Fibroblast of skin of scalp (primary cell): ENCODE results near the gene NCOA5.
"Not testable (repeated sequence)": the region's sequence is repeated elsewhere in the genome, so short reads cannot be mapped to it uniquely, and the experiment has no call there.

Experiments used
- DNase-seq: peaks from one replicate; pipeline ENCODE4 v3.0.0-alpha.2; 2013

Gene NCOA5

DNA sequence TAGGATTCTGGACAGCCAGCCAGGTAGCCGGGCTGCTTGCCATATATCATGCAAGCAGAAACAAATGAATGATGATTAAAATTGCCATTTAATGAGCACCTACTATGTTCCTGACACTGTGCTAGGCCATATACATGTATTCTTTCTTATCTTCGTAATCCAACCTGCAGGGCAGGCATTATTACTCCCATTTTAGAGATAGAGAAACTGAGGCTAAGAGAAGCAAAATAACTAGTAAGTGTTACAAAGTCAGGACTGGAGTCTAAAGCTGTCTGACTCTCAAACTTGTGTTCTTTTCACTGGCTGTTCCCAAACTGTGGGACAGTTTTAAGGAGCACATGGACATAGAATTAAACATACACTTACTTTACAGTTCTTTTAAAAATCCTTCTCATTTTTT lies 30.4 kb upstream of the NCOA5 start:
- no peak for DNase-seq

DNA sequence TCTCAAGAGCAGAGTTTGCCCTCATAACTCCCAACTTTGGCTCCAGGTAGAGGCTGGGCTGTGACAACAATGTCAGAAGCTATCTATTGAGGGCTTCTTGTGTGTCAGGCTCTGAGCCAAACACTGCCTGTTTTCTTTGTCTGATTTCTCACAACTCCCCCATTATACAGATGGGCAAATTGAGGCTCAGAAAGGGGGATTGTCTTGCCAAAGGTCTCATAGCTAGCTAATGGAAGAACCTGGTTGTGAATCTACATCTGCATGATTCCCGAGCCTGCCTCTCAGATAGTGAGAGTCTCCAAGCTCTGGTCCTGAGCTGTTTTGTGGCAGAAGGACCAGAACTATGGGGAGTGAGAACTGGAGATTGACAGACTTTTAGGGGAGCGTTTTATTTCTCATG lies 29.8 kb upstream of the NCOA5 start:
- DNase-seq: no peak

DNA sequence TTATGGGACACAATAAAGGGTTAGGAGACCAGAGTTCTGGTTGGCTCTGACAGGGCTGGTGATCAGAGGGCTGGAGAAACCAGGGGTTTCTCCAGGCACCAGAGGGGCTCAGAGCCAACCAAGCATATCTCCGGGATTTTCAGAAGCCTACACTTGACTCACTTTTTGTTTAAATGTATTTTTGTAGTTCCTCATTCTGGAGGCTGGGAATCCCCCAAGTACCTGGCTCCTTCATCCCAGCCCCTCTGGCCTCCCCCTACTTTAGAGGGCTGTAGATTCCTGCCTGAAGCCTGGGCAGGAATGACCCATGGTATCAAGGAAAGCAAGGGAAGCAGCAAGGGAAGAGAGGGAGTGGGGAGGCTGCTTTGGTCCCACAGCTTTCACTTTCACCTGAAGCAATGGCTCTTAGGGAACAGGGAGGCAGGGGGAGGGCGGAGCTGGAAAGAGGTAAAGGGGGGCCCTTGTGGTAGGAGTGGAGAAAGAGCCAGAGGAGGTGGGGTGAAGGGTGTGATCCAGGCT lies 29.3 kb upstream of the NCOA5 start:
- DNase-seq: no peak

DNA sequence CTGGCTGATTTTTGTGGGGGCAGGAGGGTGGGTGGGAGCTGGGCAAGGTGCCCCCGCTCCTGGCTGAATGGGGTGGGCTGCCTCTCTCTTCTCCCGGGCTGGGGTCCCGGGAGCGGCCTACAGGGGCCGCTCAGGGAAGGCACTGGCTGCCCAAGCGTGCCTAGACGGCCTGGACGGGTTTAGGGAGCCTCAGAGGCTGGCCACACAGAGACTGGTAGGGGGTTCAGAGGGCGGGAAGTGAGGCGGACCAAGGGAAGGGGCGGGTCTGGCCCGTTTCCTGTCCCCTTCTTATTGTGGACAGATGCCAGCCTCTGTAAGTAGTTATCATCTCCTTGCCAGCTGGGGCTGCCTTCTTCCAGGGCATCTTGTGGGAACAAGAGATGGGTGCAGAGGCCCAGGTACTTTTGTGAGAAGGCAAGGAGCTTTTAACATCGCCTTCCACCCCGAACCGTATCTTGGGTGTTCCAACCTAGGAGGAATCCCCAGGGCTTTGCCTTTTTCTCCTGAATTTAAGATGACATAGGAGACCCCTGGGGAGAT lies 28.8 kb upstream of the NCOA5 start:
- peak; percentile 18 for DNase-seq

DNA sequence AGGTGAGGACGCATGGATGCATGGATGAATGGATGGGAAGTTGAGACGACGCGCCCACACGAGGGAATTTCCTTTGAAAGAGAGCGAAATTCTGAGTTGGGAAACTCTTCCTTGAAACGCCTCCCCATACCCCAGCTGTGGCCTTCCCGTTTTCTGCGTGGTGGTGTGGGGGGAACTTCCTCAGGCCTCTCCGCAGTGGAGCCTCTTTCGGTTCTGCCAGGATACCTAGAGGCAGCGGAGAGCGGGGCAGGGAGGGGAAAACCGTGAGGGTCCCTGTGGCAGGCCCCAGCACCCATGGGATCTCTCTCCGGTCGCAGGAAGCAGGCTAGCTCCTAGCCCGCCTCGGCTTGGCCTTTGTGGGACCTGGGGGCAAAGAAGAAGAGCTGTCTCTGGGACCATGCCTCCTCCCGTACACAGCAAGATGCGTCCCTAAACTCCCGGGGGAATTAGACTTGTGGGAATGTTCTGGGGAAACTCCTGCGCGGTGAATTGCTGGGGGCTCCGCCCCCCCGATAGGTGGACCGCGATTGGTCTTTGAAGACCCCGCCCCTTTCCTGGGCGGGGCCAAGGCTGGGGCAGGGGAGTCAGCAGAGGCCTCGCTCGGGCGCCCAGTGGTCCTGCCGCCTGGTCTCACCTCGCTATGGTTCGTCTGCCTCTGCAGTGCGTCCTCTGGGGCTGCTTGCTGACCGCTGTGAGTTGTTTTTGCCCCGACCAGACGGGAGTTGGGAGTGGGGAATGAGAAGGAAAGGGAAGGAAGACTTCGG lies 28.1 kb upstream of the NCOA5 start, which contains the start of gene CD40:
TSS of gene CD40 (plus strand) at position 611 of the 764 bp plus-strand sequence. CDS start at position 641, 30 bp downstream.
- peak; percentile 82 for DNase-seq

DNA sequence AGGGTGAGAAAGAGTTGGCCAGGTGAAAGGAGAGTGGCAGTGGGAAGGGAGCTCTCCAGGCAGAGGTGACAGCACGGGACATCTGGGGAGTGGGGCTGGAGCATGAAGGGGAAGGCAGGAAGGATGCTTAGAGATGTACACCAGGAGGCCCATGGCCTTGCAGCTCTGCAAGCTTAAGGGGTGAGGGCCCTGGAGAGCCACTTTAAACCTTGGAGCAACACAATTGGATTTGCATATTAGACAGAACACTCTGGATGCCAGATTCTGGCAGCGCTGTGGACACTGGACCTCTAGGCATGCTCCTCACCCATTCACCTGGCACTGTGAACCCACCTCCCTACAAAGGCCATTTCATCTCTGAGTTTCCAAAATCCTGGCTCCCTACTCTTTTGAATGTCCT lies 24.7 kb upstream of the NCOA5 start:
- no peak for DNase-seq

DNA sequence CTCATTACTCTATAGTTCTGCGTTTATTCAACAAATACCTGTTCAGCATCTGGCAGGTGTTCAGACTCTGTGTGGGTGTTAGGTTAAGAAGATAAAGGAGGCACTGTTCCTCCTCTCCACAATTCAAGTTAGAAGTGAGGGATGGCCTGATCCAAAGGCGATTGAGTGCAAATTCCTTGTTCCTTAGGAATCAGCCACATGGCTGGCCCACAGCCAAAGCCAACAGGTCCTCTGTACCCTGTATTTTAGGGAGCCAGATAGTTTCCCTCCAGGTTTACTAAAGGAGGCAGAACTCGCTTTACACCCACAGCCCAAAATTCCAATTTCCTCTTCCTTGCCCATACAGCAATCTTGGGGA lies 23.3 kb upstream of the NCOA5 start:
- no peak for DNase-seq

DNA sequence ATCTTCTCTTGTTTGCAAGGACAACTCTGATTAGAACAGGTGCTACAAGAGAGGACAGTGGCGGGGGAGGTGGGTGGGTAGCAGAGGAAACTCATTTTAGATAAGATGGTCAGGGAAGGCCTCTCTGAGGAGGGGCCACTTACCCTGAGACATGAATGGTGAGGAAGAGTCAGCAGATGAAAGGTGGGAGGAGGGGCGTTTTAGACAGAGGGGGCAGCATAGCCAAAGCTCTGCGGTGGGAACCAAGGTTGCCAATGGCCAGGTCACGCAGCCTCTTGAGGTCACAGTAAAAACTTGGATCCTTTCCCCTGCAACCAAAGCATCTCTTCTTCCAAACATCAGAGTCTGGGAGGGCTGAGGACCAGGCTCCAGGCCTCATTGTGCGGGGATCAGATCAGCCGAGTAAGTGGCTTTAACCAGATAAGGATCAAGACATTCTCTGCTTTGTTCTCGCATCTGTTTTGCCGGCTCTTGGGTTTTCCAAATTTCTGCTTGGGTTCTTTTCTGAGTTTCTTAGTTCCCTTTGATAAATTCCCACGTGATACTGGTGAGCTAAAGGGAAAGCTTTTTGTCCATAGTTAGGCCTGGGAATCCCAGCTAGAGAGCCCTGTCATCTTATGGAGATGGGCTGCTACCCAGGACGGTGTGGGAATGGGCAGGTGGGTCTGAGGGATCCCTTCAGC lies 22.8 kb upstream of the NCOA5 start:
- no peak for DNase-seq

DNA sequence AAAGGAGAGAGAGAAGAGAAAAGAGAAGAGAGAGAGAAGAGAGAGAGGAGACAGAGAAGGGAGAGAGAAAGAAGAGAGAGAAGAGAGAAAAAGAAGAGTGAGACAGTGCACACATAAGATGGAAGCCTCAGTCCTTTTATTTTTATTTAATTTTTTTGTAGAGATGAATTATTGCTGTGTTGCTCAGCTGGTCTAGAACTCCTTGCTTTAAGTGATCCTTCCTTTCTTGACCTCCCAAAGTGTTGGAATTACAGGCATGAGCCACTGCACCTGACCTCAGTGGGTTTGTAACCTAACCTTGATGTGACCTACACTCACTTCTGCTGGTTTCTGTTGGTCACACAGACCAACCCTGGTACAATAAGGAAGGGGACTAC lies 22.1 kb upstream of the NCOA5 start:
- no peak for DNase-seq

DNA sequence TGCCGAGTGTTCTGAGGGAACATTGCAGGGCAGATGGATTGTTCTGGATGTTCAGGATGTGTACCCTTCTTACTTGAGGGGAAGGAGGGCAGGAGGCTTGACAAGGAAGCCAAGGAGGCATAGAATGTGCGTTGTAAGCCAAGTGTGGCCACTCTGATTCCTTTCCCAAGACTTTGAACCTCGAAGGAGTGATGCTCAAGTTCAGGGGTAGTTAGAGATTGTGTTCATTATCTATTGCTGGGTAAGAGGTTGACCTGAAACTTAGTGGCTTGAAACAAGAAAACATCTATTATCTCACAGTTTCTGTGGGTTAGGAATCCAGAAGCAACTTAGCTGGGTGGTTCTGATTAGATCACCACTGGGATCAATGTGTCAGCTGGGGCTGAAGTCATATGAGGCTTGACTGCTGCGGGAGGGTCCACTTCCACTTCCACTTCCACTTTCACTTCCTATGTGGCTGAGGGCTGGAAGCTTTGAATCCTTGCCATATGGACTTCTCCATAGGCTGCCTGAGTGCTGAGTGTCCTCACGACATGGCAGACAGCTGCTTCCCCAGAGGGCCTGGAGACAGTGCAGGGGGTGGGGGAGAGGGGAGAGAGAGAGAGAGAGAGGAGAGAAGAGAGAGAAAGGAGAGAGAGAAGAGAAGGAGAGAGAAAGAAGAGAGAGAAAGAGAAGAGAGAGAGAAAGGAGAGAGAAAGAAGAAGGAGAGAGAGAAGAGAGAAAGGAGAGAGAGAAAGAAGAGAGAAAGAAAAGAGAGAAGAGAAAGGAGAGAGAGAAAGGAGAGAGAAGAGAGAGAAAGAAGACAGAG lies 21.5 kb upstream of the NCOA5 start:
- DNase-seq: no peak

DNA sequence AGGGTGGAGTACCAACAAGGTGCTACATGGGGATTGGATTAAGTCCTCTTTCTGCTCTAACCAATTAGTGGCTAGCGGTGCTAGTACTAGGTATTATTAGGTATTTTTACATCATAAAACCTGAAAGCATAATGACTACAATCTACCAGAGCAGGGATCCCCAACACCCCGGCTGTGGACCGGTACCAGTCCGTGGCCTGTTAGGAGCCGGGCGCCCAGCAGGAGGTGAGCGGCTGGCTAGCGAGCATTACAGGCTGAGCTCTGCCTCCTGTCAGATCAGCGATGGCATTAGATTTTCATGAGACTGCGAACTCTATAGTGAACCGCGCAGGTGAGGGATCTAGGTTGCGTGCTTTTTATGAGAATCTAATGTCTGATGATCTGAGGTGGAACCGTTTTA lies 19.2 kb upstream of the NCOA5 start:
- DNase-seq: no peak

DNA sequence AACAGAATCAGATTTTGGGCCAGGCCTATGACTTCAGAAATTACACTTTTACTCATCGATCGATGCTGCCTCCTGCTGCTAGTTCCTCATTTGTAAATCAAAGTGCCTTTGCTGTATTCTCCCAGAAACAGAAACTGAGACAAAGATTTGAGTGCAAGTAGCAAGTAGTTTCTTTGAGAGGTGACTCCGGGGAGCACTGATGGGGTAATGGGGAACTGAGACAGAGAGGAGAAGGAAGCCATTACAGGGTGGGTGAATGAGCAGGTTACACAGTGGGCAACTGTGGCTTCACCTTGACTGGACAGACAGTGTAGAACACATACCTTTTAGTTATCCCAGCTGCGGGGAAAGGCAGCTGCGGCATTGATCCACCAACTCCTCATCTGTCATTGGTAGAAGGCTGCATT lies 18.7 kb upstream of the NCOA5 start:
- DNase-seq: no peak

DNA sequence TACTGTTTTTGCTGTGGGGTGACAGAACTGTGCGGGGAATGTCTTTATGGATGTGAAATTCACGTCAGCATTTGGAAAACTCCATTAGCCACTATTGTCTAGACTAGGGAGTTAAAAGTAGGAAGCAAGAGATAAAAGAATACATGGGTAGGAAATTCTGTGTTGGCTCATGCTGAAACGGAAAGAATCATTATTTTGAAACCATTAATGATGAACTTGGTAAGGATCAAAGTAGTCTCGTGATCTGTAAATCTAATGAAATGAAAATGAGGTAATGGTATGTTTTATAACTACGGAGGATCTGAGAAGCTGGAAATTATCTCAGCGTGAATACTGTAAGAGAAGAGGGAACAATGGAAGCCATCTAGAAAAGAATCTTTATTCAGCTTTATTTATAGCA lies 17.3 kb upstream of the NCOA5 start:
- DNase-seq: no peak

DNA sequence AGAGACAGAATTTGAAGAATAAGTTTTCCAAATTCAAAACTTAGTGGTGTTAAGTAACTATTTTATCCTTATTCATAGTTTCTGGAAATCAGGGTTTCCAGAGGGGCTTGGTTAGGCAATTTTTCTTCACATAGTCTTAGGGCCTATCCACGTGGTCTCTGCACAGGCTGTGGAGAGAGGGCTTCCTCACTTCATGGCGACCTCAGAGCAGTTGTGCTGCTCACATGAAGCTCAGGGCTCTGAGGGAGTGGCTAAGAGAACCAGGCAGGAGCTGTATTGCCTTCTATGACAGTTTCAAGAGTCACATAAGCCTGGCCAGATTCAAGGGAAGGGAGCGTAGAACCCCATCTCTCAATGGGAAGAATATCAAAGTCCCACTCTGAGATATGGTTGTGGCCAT lies 14.5 kb upstream of the NCOA5 start:
- no peak for DNase-seq

DNA sequence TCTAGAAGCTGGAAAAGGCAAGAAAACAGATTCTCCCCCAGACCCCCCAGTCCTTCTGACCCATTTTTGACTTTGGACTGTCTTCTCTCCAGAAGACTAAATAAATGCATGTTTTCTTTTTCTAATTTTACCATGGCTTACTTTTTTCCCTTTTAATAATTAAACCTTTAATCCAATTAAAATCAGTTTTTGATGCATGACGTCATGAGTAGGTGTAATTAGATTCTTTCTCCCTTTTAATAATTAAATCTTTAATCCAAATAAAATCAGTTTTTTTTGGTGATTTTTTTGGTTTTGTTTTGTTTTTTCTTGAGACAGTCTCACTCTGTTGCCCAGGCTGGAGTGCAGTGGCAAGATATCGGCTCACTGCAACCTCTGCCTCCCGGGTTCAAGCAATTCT lies 13.2 kb upstream of the NCOA5 start:
- DNase-seq: no peak

DNA sequence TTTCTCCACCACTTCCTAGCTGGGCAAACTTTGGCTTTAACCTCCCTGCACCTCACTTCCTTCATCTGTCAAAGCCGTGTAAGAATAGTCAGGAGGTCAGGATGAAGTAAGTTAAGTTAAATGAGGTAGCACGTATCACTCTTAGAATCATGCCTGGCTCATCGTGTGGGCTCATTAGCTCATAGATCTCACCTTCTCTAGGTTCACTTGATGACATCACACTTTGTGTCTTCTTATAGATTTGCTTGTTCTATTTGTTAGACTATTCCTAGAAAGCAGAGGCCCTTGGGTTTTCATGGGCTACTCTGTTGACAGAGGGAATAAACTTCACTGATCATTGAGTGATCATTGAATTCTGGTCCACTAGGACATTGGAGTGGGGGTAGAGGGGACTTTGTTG lies 12.2 kb upstream of the NCOA5 start:
- no peak for DNase-seq

DNA sequence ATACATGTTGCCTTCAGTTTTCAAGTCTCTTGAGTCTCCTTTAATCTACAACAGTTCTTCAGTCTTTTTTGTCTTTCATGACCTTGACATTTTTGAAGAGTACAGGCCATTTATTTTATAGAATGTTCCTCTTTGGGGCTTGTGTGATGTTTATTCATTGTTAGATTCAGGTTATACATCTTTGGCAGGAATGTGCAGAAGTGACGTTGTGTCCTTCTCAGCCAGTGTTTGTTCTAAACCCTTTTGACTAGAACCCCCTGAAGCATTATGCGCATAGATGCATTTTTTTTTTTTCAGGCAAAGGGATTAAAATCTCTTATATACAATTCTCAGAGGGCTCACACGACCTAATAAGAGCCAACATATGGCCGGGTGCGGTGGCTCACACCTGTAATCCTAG lies 11.2 kb upstream of the NCOA5 start:
- no peak for DNase-seq

DNA sequence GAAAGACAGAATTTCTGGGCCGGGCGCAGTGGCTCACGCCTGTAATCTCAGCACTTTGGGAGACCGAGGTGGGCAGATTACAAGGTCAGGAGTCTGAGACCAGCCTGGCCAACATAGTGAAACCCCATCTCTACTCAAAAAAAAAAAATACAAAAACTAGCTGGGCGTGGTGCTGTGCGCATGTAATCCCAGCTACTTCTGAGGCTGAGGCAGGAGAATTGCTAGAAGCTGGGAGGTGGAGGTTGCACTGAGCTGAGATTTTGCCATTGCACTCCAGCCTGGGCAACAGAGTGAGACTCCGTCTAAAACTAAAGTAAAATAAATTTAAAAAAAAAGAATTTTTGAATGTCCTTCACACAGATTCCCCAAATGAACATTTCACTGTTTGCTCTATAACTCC lies 10.7 kb upstream of the NCOA5 start:
- DNase-seq: not testable (repeated sequence)

DNA sequence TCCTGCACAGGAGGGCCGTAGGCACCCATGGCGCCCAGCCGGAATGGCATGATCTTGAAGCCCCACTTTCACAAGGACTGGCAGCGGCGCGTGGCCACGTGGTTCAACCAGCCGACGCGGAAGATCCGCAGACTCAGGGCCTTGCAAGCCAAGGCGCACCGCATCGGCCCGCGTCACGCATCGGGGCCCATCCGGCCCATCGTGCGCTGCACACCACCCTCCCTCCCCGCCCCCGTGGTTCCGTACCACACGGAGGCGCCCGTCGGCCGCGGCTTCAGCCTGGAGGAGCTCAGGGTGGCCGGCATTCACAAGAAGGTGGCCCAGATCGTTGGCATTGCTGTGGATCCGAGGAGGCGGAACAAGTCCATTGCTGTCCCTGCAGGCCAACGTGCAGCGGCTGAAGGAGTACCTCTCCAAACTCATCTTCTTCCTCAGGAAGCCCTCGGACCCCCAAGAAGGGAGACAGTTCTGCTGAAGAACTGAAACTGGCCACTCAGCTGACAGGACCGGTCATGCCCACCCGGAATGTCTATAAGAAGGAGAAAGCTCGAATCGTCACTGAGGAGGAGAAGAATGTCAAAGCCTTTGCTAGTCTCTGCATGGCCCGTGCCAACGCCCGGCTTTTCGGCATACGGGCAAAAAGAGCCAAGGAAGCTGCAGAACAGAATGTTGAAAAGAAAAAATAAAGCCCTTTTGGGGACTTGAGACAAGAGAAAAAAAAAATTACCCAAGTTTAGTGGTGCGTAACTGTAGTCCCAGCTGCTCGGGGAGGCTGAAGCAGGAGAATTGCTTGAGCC lies 9.9 kb upstream of the NCOA5 start:
- no peak for DNase-seq

DNA sequence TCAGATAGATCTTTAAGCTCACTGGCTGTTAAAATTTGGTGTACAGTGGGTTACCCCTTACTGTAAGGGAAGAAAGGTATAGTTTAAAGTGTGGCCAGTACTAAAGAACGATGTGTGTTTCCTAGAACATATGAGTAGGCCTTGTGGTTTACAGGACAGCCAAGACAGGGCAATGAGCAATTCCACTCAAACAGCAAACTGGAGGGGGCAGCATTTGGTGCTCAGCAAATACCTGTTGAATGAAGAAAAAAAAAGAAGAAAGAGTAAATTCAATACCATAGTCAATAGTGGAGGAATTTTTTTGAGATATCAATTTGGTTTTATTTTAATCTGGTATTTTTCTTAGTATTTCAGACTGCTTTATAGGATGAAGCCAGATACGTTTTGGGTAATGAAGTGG lies 3.8 kb upstream of the NCOA5 start:
- no peak for DNase-seq

DNA sequence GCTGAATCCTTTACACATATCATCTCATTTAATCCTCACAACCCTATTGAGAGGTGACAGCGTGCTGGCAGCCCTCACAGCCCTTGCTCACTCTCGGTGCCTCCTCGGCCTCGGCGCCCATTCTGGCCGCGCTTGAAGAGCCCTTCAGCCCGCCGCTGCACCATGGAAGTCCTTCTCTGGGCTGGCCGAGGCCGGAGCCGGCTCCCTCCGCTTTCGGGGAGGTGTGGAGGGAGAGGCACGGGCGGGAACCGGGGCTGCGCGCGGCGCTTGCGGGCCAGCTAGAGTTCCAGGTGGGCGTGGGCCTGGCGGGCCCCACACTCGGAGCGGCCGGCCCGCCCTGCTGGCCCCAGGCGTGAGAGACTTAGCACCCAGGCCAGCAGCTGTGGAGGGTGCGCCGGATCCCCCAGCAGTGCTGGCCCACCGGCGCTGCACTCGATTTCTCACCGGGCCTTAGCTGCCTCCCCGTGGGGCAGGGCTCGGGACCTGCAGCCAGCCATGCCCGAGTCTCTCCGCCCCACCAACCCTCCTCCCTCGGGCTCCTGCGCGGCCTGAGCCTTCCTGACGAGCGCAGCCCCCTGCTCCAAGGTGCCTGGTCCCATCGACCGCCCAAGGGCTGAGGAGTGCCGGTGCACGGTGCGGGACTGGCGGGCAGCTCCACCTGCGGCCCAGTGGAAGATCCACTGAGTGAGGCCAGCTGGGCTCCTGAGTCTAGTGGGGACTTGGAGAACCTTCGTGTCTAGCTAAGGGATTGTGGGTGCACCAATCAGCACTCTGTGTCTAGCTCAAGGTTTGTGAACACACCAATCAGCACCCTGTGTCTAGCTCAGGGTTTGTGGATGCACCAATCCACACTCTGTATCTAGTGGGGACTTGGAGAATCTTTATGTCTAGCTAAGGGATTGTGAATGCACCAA lies 2.1 kb upstream of the NCOA5 start:
- not testable (repeated sequence) for DNase-seq

DNA sequence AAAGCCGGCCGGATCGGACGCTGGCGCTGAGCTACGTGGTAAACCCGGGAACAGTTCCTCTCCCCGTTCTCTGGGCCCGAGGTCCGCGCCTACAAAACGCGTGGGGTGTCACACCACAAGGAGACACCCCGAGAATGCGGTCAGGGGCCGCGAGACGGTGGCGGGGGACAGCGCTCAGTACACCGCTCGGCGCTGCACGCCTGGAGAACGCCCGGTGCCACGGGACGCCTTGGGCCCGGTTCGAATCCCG lies 670 bp downstream of the NCOA5 start:
- no peak for DNase-seq
